CD4-positive, alpha-beta memory T cell (primary cell): ENCODE results near the gene TPRN. TPM values are rescaled to one million over a fixed set of nuclear protein-coding genes. Genes with fewer than 3 reads are reported as not detected.

Experiments
- CTCF ChIA-PET: fragments of 350-600 bp; sonication (Branson Sonifier 250); formaldehyde crosslinking; loops from one replicate; lab custom pipeline; 2021; ENCODE audit warnings: inconsistent platforms; ENCODE audit not compliant: partially characterized antibody; lab: Charles Lee
- POLR2A ChIA-PET: fragments of 350-600 bp; sonication (Branson Sonifier 250); formaldehyde crosslinking; loops from one replicate; lab custom pipeline; 2021; ENCODE audit not compliant: partially characterized antibody; lab: Charles Lee
- DNase-seq, 5 donors: peaks; one replicate each; pipeline versions ENCODE4 v3.0.0 to v3.0.0-alpha.2; 2020 to 2022; ENCODE audit warnings: mixed read lengths in 1 of 5
- H3K27ac ChIP-seq: one replicate; pipeline ENCODE4 v1.7.0; 2013; ENCODE audit warnings: low read depth, low read length
- H3K27me3 ChIP-seq: 2 replicates; pipeline ENCODE4 v1.7.0; 2013; ENCODE audit warnings: mild to moderate bottlenecking, low read length, moderate library complexity; ENCODE audit not compliant: insufficient read depth
- H3K36me3 ChIP-seq: 2 replicates; pipeline ENCODE4 v1.7.0; 2013; ENCODE audit warnings: mild to moderate bottlenecking, low read length, moderate library complexity; ENCODE audit not compliant: insufficient read depth
- H3K4me1 ChIP-seq: 2 replicates; pipeline ENCODE4 v1.7.0; 2013; ENCODE audit warnings: mild to moderate bottlenecking, low read length, moderate library complexity; ENCODE audit not compliant: insufficient read depth
- H3K4me3 ChIP-seq, 2 donors: one replicate each; pipeline ENCODE4 v1.7.0; 2013; ENCODE audit warnings: low read length in 2 of 2, mild to moderate bottlenecking in 1 of 2
- H3K9me3 ChIP-seq, 2 donors: one replicate each; pipeline ENCODE4 v1.7.0; 2013; ENCODE audit warnings: low read length in 2 of 2, control low read depth in 1 of 2; ENCODE audit not compliant: control insufficient read depth in 1 of 2
- H3K27ac Mint-ChIP-seq, 7 donors: one replicate each; pipeline ENCODE4 v1.8.0; 2020 to 2021; ENCODE audit warnings: mixed read lengths in 7 of 7, mild to moderate bottlenecking in 6 of 7, inconsistent platforms in 3 of 7, moderate library complexity in 3 of 7
- H3K27me3 Mint-ChIP-seq, 2 donors: one replicate each; pipeline ENCODE4 v1.8.0; 2020 to 2021; ENCODE audit warnings: mixed read lengths in 2 of 2
- H3K36me3 Mint-ChIP-seq, 2 donors: one replicate each; pipeline ENCODE4 v1.8.0; 2020 to 2021; ENCODE audit warnings: mixed read lengths in 2 of 2, inconsistent platforms in 1 of 2, mild to moderate bottlenecking in 1 of 2
- H3K4me1 Mint-ChIP-seq, 4 donors: one replicate each; pipeline ENCODE4 v1.8.0; 2020 to 2021; ENCODE audit warnings: mixed read lengths in 4 of 4, mild to moderate bottlenecking in 1 of 4
- H3K4me3 Mint-ChIP-seq, 8 donors: one replicate each; pipeline ENCODE4 v1.8.0; 2020 to 2021; ENCODE audit warnings: mixed read lengths in 8 of 8, mild to moderate bottlenecking in 7 of 8, moderate library complexity in 6 of 8, inconsistent platforms in 3 of 8
- H3K9me3 Mint-ChIP-seq, 8 donors: one replicate each; pipeline ENCODE4 v1.8.0; 2020 to 2021; ENCODE audit warnings: mixed read lengths in 8 of 8, mild to moderate bottlenecking in 5 of 8, inconsistent platforms in 3 of 8, moderate library complexity in 1 of 8
- intact Hi-C: fragments of 100-400 bp; cut with micrococcal nuclease; formaldehyde crosslinking; loops from one replicate; pipeline ENCODE4 v1.15.1; 2023
- polyA plus RNA-seq, 2 donors: library from polyadenylated mRNA; unstranded; fragments of 300-500 nt; fragmentation: Illumina TruSeq; gene quantifications; one replicate each; pipeline ENCODE4 v1.2.3, GENCODE V29; 2021
- total RNA-seq, 2 experiments: library from RNA; stranded (reverse); gene quantifications; one replicate each; pipeline ENCODE4 v1.2.3, GENCODE V29; 2021

Gene TPRN
- total and polyA plus RNA-seq, 4 experiments from 2014 or later: 0.27 to 8.6 (median 4.5) TPM

- POLR2A ChIA-PET: interaction anchor here (0.6 to 1.4 kb wide), 4 partner anchors 25 to 78 kb away, joined by 3 to 4 read pairs (median 3); partner anchors contain the start of gene TUBB4B
- no peak overlapping the region for H3K27ac Mint-ChIP-seq
- Histone ChIP-seq H3K4me3 (no peak overlapping the region), H3K27ac (no peak overlapping the region), H3K4me1 (peaks cover 6% of the 10 kb centered on the region), H3K27me3 (peaks cover 19% of the 10 kb centered on the region), H3K36me3 (no peaks in the 10 kb centered on the region), H3K9me3 (no peaks in the 10 kb centered on the region)
- H3K4me3 Mint-ChIP-seq: peak overlapping the region in 4 of 8 donors; percentile 28 to 54 (median 37)
- H3K4me1 Mint-ChIP-seq: peaks cover 5 to 20% (median 10%) of the 10 kb centered on the region in 4 donors
- peak in 2 of 5 donors; percentile 23 to 25 for DNase-seq
- H3K36me3 Mint-ChIP-seq: no peaks in the 10 kb centered on the region
- peaks cover 17 to 30% of the 10 kb centered on the region in 2 donors for H3K27me3 Mint-ChIP-seq
- CTCF ChIA-PET: interaction anchor here (0.5 kb wide), 1 partner anchor 40 kb away, joined by 4 read pairs; no protein-coding TSS in a partner anchor
- H3K9me3 Mint-ChIP-seq: no peaks in the 10 kb centered on the region
- intact Hi-C loops: no loop called here
Measured at GRCh38 chr9:137162505-137163364, 37.8 kb downstream of the TPRN start.

- peaks cover 16% of the 10 kb centered on the region for H3K27me3 ChIP-seq
- ChIA-PET CTCF (no interaction called here), POLR2A (interaction anchor here (1.0 kb wide), 1 partner anchor 26 kb away, joined by 3 read pairs; no protein-coding TSS in a partner anchor)
- no peak overlapping the region for H3K4me3 Mint-ChIP-seq
- no peaks in the 10 kb centered on the region for H3K36me3 Mint-ChIP-seq
- no peak for DNase-seq
- H3K4me1 Mint-ChIP-seq: peaks cover 5 to 25% (median 14%) of the 10 kb centered on the region in 4 donors
- H3K27me3 Mint-ChIP-seq: peaks cover 17 to 36% of the 10 kb centered on the region in 2 donors
- H3K36me3 ChIP-seq: no peaks in the 10 kb centered on the region
- no peak overlapping the region for H3K27ac Mint-ChIP-seq
- H3K4me3 ChIP-seq: no peak overlapping the region
- no peaks in the 10 kb centered on the region for H3K9me3 ChIP-seq
- H3K27ac ChIP-seq: no peak overlapping the region
- H3K4me1 ChIP-seq: peaks cover 14% of the 10 kb centered on the region
- intact Hi-C loops: no loop called here
- H3K9me3 Mint-ChIP-seq: no peaks in the 10 kb centered on the region
Measured at GRCh38 chr9:137161558-137162486, 38.7 kb downstream of the TPRN start.

- Mint-ChIP-seq H3K27me3 (peaks cover 12 to 33% of the 10 kb centered on the region in 2 donors), H3K9me3 (no peaks in the 10 kb centered on the region), H3K36me3 (no peaks in the 10 kb centered on the region), H3K4me3 (no peak overlapping the region), H3K27ac (no peak overlapping the region), H3K4me1 (peaks cover 6 to 22% (median 16%) of the 10 kb centered on the region in 4 donors)
- H3K9me3 ChIP-seq: no peaks in the 10 kb centered on the region
- intact Hi-C loops: no loop called here
- peaks cover 19% of the 10 kb centered on the region for H3K4me1 ChIP-seq
- no peaks in the 10 kb centered on the region for H3K36me3 ChIP-seq
- ChIA-PET CTCF (no interaction called here), POLR2A (no interaction called here)
- no peak overlapping the region for H3K4me3 ChIP-seq
- peaks cover 9% of the 10 kb centered on the region for H3K27me3 ChIP-seq
- DNase-seq: no peak
- no peak overlapping the region for H3K27ac ChIP-seq
Measured at GRCh38 chr9:137160716-137161557, 39.6 kb downstream of the TPRN start.

- Histone ChIP-seq H3K27me3 (peaks cover 9% of the 10 kb centered on the region), H3K27ac (no peak overlapping the region), H3K36me3 (no peaks in the 10 kb centered on the region), H3K4me1 (peaks cover 19% of the 10 kb centered on the region), H3K4me3 (no peak overlapping the region), H3K9me3 (no peaks in the 10 kb centered on the region)
- H3K36me3 Mint-ChIP-seq: no peaks in the 10 kb centered on the region
- H3K9me3 Mint-ChIP-seq: no peaks in the 10 kb centered on the region
- ChIA-PET POLR2A (no interaction called here), CTCF (no interaction called here)
- no peak overlapping the region for H3K27ac Mint-ChIP-seq
- DNase-seq: no peak
- peaks cover 9 to 35% of the 10 kb centered on the region in 2 donors for H3K27me3 Mint-ChIP-seq
- intact Hi-C loops: no loop called here
- peaks cover 6 to 22% (median 16%) of the 10 kb centered on the region in 4 donors for H3K4me1 Mint-ChIP-seq
- peak overlapping the region in 1 of 8 donors; percentile 9 for H3K4me3 Mint-ChIP-seq
Measured at GRCh38 chr9:137160054-137160425, 40.5 kb downstream of the TPRN start.

GRCh38 chr9:137159105-137160053, 41.2 kb downstream of the TPRN start:
- peaks cover 9 to 37% of the 10 kb centered on the region in 2 donors for H3K27me3 Mint-ChIP-seq
- H3K27ac ChIP-seq: no peak overlapping the region
- H3K9me3 ChIP-seq: no peaks in the 10 kb centered on the region
- POLR2A ChIA-PET: no interaction called here
- H3K4me1 ChIP-seq: peaks cover 19% of the 10 kb centered on the region
- H3K4me3 ChIP-seq: no peak overlapping the region
- peaks cover 9% of the 10 kb centered on the region for H3K27me3 ChIP-seq
- no peak for DNase-seq
- intact Hi-C loops: no loop called here
- H3K27ac Mint-ChIP-seq: no peak overlapping the region
- CTCF ChIA-PET: no interaction called here
- H3K36me3 Mint-ChIP-seq: no peaks in the 10 kb centered on the region
- peaks cover 6 to 22% (median 16%) of the 10 kb centered on the region in 4 donors for H3K4me1 Mint-ChIP-seq
- no peak overlapping the region for H3K4me3 Mint-ChIP-seq
- H3K36me3 ChIP-seq: no peaks in the 10 kb centered on the region
- no peaks in the 10 kb centered on the region for H3K9me3 Mint-ChIP-seq

- ChIA-PET POLR2A (no interaction called here), CTCF (no interaction called here)
- Mint-ChIP-seq H3K4me3 (no peak overlapping the region), H3K4me1 (peaks cover 6 to 22% (median 16%) of the 10 kb centered on the region in 4 donors), H3K36me3 (no peaks in the 10 kb centered on the region), H3K27me3 (peaks cover 7 to 35% of the 10 kb centered on the region in 2 donors), H3K9me3 (no peaks in the 10 kb centered on the region), H3K27ac (no peak overlapping the region)
- H3K4me1 ChIP-seq: peaks cover 19% of the 10 kb centered on the region
- no peaks in the 10 kb centered on the region for H3K36me3 ChIP-seq
- H3K27ac ChIP-seq: no peak overlapping the region
- no peaks in the 10 kb centered on the region for H3K9me3 ChIP-seq
- intact Hi-C loops: no loop called here
- peaks cover 9% of the 10 kb centered on the region for H3K27me3 ChIP-seq
- no peak overlapping the region for H3K4me3 ChIP-seq
- no peak for DNase-seq
Measured at GRCh38 chr9:137158625-137159024, 41.9 kb downstream of the TPRN start.
